Uterus (tissue), 4 donors: Measurements from ENCODE around the gene RPAIN. TPM values are rescaled to one million over a fixed set of nuclear protein-coding genes. Genes with fewer than 3 reads are reported as not detected.
"Not testable (repeated sequence)": the region's sequence is repeated elsewhere in the genome, so short reads cannot be mapped to it uniquely, and the experiment has no call there.

Source experiments
- DNase-seq, 2 donors: peaks; one replicate each; pipeline ENCODE4 v3.0.0-alpha.2; 2019 to 2020
- H3K27ac ChIP-seq, 2 donors: fragments of 200-600 bp; sonication (generic); 1 replicate in 1 of 2; 2 replicates in 1 of 2; pipeline ENCODE4 v1.5.1; 2016 to 2018
- H3K27me3 ChIP-seq, 2 donors: fragments of 200-600 bp; sonication (generic); one replicate each; pipeline ENCODE4 v1.5.1; 2018 to 2019; ENCODE audit warnings: control low read depth in 1 of 2
- H3K36me3 ChIP-seq, 2 donors: fragments of 200-600 bp; sonication (generic); one replicate each; pipeline ENCODE4 v1.5.1; 2019; ENCODE audit warnings: control low read depth in 1 of 2
- H3K4me1 ChIP-seq, 2 donors: fragments of 200-600 bp; sonication (generic); one replicate each; pipeline ENCODE4 v1.5.1; 2018 to 2019; ENCODE audit warnings: control low read depth in 1 of 2
- H3K4me3 ChIP-seq, 2 donors: fragments of 200-600 bp; sonication (generic); 1 replicate in 1 of 2; 2 replicates in 1 of 2; pipeline ENCODE4 v1.5.1; 2018 to 2019; ENCODE audit warnings: mild to moderate bottlenecking in 1 of 2
- H3K9me3 ChIP-seq, 2 donors: fragments of 200-600 bp; sonication (generic); one replicate each; pipeline ENCODE4 v1.5.1; 2019; ENCODE audit warnings: control low read depth in 1 of 2
- POLR2A ChIP-seq, 2 donors: fragments of 450-650 bp; IDR thresholded peaks; one replicate each; pipeline ENCODE4 v1.6.1; 2016; ENCODE audit warnings: antibody characterized with exemption in 2 of 2, mild to moderate bottlenecking in 1 of 2, moderate library complexity in 1 of 2
- intact Hi-C: fragments of 100-400 bp; cut with DNase I; formaldehyde crosslinking; loops from one replicate; pipeline ENCODE4 v1.15.1; 2023; ENCODE audit warnings: low total_unique reads
- total RNA-seq, 4 donors: library from RNA; depleted of rRNA in 3 of 4; stranded (reverse); fragments of >200 nt in 3 of 4; gene quantifications; one replicate each; pipeline versions ENCODE4 v1.1.0 to v1.2.4, GENCODE V29; 2014 to 2023
- TF ChIP-seq, protein P1 (sequence below), 4 experiments: fragments of 200-600 bp in 2 of 4; fragments of 450-650 bp in 2 of 4; sonication (generic) in 2 of 4; IDR thresholded peaks; one replicate each; pipeline ENCODE4 v1.5.1; 2016 to 2019; ENCODE audit warnings: antibody characterized with exemption in 4 of 4, mild to moderate bottlenecking in 2 of 4, moderate library complexity in 1 of 4
- donor health status: DM: yes; HTN: yes; CAD: no.

Gene RPAIN
- total RNA-seq, 4 donors from 2014 or later, result 38.7 to 78.8 (median 46.9) TPM

DNA sequence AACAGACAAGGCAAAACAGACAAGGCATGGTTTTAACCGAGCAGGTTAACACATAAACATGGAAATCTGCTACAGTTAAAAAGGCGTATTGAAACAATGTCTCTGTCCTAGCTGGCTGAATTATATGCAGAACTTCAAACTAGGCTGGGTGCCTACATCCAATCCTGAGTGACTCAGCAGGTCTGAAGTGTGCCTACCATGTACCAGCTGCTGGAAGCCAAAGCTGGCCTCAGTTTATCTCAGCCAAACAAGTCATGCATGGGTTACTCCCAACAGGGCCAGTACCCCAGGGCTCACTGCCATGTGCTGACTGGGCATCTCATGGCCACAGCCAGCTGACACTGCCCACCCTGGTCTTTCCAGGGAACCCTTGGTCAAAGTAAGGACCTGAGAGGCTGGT lies 15.0 kb downstream of the RPAIN start:
- Histone ChIP-seq H3K27me3 (no peaks in the 10 kb centered on the region), H3K27ac (no peak overlapping the region), H3K36me3 (no peaks in the 10 kb centered on the region), H3K4me1 (peaks cover 5 to 7% of the 10 kb centered on the region in 2 donors), H3K9me3 (no peaks in the 10 kb centered on the region), H3K4me3 (no peak overlapping the region)
- intact Hi-C loops, result no loop called here
- TF ChIP-seq, protein P1, sequence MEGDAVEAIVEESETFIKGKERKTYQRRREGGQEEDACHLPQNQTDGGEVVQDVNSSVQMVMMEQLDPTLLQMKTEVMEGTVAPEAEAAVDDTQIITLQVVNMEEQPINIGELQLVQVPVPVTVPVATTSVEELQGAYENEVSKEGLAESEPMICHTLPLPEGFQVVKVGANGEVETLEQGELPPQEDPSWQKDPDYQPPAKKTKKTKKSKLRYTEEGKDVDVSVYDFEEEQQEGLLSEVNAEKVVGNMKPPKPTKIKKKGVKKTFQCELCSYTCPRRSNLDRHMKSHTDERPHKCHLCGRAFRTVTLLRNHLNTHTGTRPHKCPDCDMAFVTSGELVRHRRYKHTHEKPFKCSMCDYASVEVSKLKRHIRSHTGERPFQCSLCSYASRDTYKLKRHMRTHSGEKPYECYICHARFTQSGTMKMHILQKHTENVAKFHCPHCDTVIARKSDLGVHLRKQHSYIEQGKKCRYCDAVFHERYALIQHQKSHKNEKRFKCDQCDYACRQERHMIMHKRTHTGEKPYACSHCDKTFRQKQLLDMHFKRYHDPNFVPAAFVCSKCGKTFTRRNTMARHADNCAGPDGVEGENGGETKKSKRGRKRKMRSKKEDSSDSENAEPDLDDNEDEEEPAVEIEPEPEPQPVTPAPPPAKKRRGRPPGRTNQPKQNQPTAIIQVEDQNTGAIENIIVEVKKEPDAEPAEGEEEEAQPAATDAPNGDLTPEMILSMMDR (IDR thresholded peaks at IDR 0.05), result no peak
- no peak for TF ChIP-seq POLR2A (IDR thresholded peaks at IDR 0.05)
- no peak for DNase-seq

DNA sequence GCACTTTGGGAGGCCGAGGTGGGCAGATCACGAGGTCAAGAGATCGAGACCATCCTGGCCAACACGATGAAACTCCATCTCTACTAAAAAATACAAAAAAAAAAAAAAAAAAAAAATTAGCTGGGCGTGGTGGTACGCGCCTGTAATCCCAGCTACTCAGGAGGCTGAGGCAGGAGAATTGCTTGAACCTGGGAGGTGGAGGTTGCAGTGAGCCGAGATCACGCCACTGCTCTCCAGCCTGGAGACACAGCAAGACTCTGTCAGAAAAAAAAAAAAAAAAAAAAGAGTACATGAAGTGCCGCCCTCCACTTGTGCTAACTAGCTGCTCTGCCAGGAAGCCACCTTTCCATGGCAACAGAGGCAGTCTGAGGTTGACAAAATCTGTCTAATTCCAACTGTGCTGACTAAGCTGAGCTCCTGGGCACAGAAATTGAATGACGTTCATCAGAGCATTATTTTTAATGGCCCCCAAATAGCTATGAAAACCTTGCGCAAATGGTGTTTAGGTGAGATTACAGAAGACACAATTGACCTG lies 15.9 kb downstream of the RPAIN start:
- DNase-seq, intact Hi-C loops, H3K4me1 ChIP-seq, H3K27me3 ChIP-seq, H3K36me3 ChIP-seq, H3K9me3 ChIP-seq, H3K4me3 ChIP-seq, H3K27ac ChIP-seq: not testable (repeated sequence)

DNA sequence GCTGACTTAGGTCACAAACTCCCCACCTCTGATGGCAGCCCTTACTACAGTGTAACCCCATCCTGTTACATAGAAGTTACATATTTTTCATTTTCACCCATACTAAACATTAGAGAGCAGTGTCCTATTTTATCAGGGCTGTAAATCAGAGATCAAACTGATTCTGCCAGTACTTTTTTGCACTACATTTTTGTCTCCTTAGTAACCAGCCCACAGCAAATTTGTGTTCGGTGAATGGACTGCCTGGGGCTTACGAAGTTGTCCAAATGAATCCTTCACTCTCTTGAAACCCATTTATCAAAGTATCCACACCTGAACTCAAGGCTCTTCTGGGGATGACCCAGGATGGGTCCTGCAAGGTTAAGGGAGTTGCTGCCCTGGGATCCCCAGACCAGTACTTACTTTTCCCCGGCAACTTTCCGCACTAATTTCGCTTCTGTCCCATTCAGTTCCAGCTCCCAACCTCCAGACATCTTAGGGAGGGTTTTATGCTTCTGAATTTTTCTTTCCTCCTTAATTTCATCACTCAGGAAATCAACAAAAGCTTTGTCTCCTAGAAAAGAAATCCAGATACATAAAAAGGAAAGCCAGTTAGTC lies 17.8 kb downstream of the RPAIN start:
- peak overlapping the region; percentile 47 to 95 for H3K4me3 ChIP-seq
- H3K36me3 ChIP-seq, result no peaks in the 10 kb centered on the region
- peak overlapping the region; percentile 67 to 69 for H3K27ac ChIP-seq
- intact Hi-C loops, result no loop called here
- H3K9me3 ChIP-seq, result no peaks in the 10 kb centered on the region
- TF ChIP-seq, protein P1 (IDR thresholded peaks at IDR 0.05), result no peak
- no peak for TF ChIP-seq POLR2A (IDR thresholded peaks at IDR 0.05)
- H3K27me3 ChIP-seq, result no peaks in the 10 kb centered on the region
- no peak for DNase-seq
- H3K4me1 ChIP-seq, result peaks cover 5 to 7% of the 10 kb centered on the region in 2 donors

DNA sequence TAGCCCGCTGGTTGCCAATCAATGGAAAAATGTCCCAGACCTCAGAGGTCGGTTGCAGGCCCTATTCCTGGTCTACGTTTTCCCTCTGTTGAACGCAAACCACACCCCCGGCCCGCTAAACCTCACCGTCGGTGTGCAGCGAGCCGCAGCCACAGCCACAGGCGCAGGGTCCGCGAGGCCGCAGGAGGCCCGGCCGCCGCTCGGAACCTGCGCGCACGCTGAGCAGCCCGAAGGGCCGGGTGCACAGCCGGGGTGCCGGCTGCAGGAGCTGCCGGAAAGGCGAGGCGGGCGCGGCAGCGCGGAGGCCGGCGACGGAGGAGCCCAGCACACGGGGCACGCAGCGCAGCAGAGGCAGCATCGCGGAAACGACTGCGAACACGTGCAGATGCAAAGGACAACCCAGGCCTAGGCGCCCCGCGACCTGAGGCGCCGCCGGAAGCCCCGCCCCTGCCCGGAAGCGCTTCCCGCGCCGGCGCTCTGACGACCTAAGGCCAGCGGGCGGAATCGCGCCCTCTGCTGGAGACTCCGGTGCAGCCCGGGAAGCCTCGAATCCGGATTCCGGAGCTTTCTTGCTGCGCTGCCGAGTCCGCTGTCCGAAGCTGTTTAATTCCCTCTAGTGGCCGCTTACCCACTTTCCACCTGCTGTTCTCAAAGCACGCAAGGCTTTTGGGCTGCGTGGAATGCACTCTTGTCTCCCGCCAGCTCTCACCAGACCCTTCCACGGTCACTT lies 18.9 kb downstream of the RPAIN start, which contains the start of gene C1QBP:
Gene C1QBP (minus strand): TSS at position 440 of the 730 bp plus-strand sequence. CDS start 82 bp downstream, at position 358.
- Histone ChIP-seq H3K27me3 (no peaks in the 10 kb centered on the region), H3K9me3 (no peaks in the 10 kb centered on the region), H3K27ac (peak within 1 kb of the TSS; percentile 67 to 69), H3K36me3 (no peaks in the 10 kb centered on the region), H3K4me3 (peak within 1 kb of the TSS; percentile 47 to 95), H3K4me1 (peaks cover 5 to 7% of the 10 kb centered on the region in 2 donors)
- intact Hi-C loops, result no loop called here
- DNase-seq, result peak; percentile 89 to 93
- TF ChIP-seq, protein P1 (IDR thresholded peaks at IDR 0.05), result peak; percentile 98 to 100 (median 99)
- TF ChIP-seq POLR2A (IDR thresholded peaks at IDR 0.05), result peak; percentile 42 to 69

DNA sequence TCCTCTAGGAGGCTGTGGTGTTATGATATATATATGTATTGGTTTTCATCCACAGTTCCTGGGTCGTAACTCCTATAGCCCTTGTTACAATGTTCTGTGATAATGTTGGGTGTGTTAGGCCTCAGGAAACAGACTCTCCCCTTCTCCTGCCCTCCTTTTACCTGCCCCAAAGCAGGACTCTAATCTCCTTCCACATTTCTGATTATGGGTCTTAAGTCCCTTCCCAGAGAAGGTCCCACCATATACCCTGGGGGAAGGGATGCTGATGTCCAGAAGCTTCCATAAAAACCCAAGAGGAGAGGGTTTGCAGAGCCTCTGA lies 19.4 kb downstream of the RPAIN start:
- intact Hi-C loops, result no loop called here

More for the DNA sequence above, 19.4 kb downstream of the RPAIN start:
- no peaks in the 10 kb centered on the region for H3K36me3 ChIP-seq
- H3K4me3 ChIP-seq, result peak overlapping the region; percentile 47 to 95
- TF ChIP-seq, protein P1 (IDR thresholded peaks at IDR 0.05), result no peak
- no peak for TF ChIP-seq POLR2A (IDR thresholded peaks at IDR 0.05)
- peaks cover 5 to 7% of the 10 kb centered on the region in 2 donors for H3K4me1 ChIP-seq
- no peaks in the 10 kb centered on the region for H3K9me3 ChIP-seq
- no peaks in the 10 kb centered on the region for H3K27me3 ChIP-seq
- no peak for DNase-seq
- H3K27ac ChIP-seq, result peak overlapping the region; percentile 67 to 69
